Stimulated activated CD4-positive, alpha-beta T cell treated with anti-CD3 and anti-CD28 coated beads, TNF-alpha, amount 100 ng/mL, for 4 hours (primary cell): Measurements from ENCODE around the gene BSCL2.
"Not testable (repeated sequence)": the region's sequence is repeated elsewhere in the genome, so short reads cannot be mapped to it uniquely, and the experiment has no call there.

Source experiments
- DNase-seq, 3 experiments: peaks; one replicate each; pipeline ENCODE4 v3.0.0-alpha.2; 2020; ENCODE audit warnings: low read depth in 3 of 3

BSCL2 gene

GRCh38 chr11:62719302-62719978, 12.2 kb upstream of the BSCL2 start:
- no peak for DNase-seq

DNA sequence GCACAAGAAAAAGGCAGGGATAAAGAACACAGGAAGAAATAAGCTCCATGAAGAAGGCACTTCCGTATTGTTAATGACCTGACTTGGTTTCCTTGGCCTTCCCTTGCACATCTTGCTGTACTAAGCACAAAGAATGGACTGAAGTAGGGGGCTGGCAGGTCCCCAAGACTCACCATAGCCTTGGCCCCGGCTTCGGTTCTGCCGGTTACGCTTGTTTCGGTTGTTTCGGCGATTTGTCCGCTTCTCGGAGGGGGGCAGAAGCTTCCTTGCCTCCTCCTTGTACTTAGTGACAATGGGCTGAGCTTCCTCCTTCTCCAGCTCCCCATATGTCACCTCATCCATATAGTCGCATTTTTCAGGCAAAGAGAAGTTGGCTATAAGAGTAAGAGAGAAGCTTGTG, 9.6 kb upstream of the BSCL2 start:
- no peak for DNase-seq

DNA sequence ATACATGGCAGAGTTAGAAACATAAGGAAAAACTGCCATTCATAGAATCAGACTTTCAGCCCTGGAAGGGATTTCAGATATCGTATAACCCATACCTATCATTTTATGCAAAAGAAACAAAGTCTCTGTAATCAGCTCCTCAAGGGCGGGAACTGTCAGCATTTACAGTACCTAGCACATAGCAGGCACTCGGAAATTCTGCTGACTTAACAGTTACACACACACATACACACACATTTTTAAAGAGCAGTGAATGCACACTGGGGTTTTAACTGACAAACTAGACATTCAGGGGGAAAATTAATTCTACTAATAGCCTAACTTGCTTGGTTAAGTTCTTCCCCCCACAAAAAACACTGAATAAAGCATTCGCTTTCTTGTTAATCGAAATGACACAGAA, 9.0 kb upstream of the BSCL2 start:
- DNase-seq = no peak

GRCh38 chr11:62715150-62716130, 8.2 kb upstream of the BSCL2 start:
- no peak for DNase-seq

DNA sequence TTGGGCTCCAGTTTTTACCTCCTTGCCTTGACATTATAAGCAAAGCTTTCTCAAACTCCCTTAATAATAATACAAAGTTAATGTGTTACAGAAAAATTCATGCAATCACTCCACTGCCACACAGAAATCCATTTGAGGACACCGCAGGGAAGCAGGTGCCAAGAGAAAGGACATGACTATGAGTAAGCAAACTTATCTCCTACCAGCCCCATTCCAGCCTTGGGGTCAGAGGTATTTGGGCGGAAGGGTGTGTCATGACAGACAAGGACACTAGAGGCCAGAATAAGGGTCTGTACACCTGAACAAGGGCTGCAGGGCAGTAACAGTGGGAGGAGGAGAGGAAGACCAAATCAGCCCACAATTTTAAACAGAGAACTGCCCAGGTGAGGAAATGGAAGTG, 6.1 kb upstream of the BSCL2 start:
- DNase-seq = no peak

GRCh38 chr11:62712861-62713260, 5.6 kb upstream of the BSCL2 start:
- DNase-seq = no peak

DNA sequence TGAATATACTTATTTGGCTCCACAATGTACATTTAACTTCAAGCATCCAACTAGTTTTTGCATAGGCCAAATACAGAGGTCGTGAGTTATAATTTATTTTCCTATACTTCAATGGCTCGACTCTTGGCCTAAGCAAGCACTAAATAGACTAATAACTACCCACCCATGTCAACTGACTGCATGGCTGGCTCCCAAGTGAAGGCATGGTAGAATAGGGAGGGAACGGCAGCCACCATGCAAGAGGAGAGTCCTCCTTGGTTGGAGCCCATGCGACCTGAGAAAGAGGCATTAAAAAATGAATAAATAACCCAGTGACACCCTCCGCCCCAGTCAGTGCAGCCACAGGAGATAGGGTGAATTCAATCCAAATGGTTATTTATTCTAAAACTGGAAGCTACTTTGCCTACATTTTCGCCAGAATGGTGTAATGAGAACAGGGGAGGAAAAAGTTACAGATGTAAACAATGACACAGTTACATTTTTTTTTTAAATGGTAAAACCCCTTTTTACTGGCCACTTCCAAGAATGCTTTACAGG, 5.1 kb upstream of the BSCL2 start:
- no peak for DNase-seq

- no peak for DNase-seq
Measured at GRCh38 chr11:62710001-62710345, 2.7 kb upstream of the BSCL2 start.

- DNase-seq = peak; percentile 85 to 95 (median 93)
Measured at GRCh38 chr11:62709247-62710000, 2.2 kb upstream of the BSCL2 start.

GRCh38 chr11:62708793-62709192, 1.6 kb upstream of the BSCL2 start:
- peak in 1 of 3 experiments; percentile 17 for DNase-seq

- DNase-seq = no peak
Measured at GRCh38 chr11:62708392-62708791, 1.2 kb upstream of the BSCL2 start.

DNA sequence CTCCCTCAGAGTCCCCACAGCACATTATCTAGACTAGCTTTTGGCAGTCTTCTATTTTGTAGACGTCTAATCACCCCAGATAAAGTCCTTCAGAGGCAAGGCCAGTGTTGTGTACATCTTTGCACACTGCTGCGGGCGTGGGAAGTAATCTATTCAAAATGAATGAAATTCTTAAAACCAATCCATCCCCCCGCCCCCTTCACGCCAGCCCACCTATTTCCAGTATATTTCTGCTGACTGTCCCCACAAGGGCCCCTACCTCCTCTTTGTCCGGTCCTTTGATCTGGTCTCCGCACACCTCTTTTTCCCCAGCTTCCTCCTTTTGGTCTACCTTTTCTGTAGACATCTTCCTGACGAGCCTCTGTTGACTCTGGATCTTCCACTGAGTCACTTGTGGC, 375 bp downstream of the BSCL2 start:
- DNase-seq = no peak

DNA sequence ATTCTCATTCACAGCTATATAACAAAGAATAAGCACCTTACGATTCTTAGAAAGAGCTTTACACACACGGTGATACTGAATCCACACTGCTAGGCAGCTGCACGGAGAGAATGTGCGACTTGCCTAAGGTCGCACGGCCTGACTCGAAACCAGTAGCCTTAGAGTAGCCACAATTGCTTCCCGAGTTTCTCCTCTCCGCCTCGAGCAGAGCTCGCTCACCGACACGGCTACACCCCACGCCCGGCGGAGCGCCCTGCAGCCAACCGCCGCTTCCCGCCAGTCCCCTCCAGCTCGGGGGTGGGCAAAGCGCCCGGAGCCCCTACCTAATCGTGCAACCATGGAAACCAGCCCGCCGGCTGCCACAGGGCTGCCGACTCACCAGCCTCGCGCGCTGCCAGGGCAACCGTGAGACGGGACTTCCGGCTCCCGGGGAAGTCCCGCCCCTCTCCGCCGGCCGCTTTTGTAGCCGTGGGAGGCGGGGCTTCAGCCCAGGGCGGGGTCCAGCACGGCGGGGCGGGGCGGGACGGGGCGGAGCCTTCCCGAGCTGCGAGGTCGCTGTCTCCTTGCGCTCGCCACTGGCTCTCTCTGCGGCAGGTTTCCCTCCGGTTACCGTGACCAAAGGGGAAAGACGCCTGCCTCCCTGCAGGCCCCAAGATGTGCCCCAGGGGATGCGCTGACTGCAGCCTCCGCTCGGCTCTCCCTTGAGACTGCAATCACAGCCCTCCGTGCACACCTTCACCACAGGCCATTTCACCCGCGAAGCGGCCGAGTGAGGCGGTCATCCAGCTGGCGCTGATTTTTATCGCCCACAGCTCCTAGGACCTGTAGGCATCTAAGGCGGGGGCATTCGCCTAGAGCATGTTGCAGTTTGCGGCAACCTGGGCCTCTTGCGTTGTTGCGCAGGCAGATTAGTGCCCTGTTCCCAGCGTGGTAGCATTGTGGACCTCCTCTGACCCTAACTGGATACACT, 1.1 kb downstream of the BSCL2 start:
- peak; percentile 90 to 92 (median 90) for DNase-seq

DNA sequence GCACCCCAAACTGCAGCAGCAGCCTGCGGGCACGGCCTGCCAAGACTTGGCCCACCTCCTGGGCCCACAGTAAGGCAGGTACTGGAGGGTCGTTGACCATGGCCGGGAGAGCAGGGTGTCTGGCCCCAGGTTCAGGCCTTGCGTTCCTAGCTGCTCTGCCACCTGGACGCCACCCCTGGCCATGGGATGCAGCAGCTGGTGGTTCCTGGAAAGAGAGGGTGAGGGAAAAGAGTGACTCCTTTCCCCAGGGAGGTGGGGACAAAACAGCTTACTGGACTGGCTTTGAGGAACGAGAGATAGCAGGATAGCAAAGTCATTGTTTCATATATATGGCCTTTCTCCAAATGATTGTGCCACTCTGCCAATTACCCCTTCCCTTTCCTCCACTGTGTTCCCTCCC, 1.8 kb downstream of the BSCL2 start:
- no peak for DNase-seq

DNA sequence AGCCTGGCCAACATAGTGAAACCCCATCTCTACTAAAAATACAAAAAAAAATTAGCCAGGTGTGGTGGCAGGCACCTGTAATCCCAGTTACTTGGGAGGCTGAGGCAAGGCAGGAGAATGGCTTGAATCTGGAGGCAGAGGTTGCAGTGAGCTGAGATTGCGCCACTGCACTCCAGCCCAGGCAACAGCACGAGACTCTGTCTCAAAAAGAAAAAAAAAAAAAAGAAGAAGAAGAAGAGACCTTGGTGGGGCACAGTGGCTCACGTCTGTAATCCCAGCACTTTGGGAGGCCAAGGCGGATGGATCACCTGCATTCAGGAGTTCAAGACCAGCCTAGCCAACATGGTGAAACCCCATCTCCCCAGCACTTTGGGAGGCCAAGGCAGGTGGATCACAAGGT, 3.3 kb downstream of the BSCL2 start:
- not testable (repeated sequence) for DNase-seq

DNA sequence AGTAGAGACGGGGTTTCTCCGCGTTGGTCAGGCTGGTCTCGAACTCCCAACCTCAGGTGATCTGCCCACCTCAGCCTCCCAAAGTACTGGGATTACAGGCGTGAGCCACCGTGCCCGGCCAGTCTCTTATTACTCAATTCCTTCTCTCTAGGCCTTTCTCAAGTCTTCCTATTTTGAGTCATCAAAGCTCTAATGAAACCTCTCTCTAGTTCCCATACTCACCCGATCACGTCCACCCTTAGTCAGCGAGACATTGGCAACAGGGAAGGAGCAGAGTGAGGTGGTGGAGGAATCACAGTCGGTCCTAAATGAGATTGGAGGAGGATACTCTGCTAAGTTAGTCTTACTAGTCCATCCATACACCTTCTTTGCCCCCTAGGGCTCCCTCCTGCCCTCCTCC, 5.0 kb downstream of the BSCL2 start:
- no peak for DNase-seq

DNA sequence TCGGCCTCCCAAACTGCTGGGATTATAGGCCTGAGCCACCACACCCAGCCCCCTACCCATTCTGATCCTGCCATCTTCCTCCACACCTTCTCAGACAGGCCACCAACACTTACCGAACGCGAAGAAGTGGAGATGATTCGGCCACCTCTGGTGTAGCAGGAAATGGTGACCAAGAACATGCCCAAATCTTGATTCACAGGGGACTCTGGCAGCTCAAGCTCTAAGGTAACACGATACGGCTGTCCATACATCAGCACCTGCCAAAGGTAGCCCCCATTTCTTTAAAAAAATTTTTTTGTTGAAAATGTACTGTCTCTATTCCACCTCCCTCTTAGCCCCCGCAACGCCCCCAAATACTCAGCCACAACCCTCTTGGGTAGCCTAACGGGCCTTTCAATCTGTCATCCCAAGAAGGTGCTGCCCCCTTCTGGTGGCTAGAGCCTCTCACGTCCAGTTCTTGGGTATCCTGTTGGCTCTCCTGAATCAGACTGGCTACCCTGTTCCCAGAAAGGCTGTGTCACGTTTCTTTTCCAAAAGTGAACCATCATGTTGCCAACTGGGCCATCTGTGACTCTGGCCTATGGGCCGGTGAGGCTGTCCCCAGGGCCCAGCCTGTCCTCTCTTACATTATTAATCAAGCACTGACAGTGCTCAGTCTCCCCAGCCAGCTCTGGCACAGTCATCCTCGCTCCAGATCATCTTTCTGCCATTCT, 12.6 kb downstream of the BSCL2 start:
- DNase-seq = peak; percentile 54 to 71 (median 58)

DNA sequence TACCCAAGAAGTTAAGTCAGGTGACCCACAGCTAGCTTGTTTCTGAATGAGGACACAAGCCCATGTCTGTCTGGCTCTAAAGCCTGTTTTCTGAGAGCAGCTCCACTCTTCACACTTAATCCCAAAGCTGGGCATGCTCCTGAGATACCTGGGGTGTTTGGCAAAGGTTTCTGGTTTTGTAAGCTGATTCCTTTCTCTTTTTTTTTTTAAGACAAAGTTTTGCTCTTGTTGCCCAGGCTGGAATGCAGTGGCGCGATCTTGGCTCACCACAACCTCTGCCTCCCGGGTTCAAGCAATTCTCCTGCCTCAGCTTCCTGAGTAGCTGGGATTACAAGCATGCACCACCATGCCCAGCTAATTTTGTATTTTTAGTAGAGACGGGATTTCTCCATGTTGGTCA, 13.6 kb downstream of the BSCL2 start:
- not testable (repeated sequence) for DNase-seq

DNA sequence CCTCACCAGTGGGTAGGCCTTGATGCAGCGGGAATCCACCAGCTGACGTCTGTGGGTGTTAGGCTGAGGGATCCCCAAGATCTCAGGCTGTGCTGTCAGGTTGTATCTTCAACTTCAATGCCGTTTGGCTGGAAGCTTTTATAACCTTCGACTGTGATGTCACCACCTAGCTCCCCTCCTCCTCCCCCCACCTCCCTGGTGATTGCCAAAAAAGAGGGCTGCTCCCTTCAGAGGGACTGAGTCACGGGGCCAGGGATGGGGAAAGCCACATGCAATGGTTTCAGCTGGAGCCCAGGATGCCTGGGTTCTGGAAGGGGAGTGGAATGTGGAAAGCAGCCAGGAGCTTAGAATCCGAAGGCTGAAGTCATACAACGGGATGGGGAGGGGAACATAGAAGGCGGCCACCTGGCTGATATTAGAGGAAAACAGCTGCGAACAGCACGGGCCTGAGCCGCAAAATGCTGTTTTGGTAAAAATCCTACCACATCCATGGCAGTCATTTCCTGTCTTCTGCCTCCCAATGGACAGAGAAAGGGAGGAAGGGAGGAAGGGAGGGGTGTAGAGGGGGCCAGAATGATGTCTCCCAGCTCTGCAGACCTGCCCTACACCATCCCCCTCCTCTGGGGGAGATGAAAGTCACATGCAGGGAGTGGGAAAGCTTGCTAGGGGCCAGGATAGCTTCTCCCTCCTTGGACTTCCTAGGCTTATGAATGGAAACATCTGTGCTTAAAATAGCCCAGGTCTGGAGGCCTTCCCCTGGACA, 17.6 kb downstream of the BSCL2 start, which contains the start of gene LRRN4CL:
LRRN4CL (minus strand) TSS at position 110 of the 763 bp plus-strand sequence. CDS start 1,022 bp downstream, outside the sequence.
- no peak for DNase-seq
